ENCODE measurements around the gene HAGHL. TPM values are rescaled to one million over a fixed set of nuclear protein-coding genes. Genes with fewer than 3 reads are reported as not detected.

HAGHL gene
- total RNA-seq, 1 experiment from 2014 or later, result 23.3 TPM

GRCh38 chr16:727291-727977 lies 528 bp downstream of the HAGHL start:
- no peak for DNase-seq (ENCODE audit: low read depth, low spot score)
- in situ Hi-C loops (cut with HindIII; ENCODE audit: low pct_unique_long_range_greater_than_20kb, low sequenced_read_pairs), result no loop called here

- DNase-seq (ENCODE audit: low read depth, low spot score), result peak; percentile 91
- in situ Hi-C loops (cut with HindIII; ENCODE audit: low pct_unique_long_range_greater_than_20kb, low sequenced_read_pairs), result no loop called here
These were observed 1.4 kb downstream of the HAGHL start for GRCh38 chr16:728131-728889.

- in situ Hi-C loops (cut with HindIII; ENCODE audit: low pct_unique_long_range_greater_than_20kb, low sequenced_read_pairs), result no loop called here
- no peak for DNase-seq (ENCODE audit: low read depth, low spot score)
These were observed 2.2 kb downstream of the HAGHL start for GRCh38 chr16:728890-729744.

- in situ Hi-C loops (cut with HindIII; ENCODE audit: low pct_unique_long_range_greater_than_20kb, low sequenced_read_pairs), result no loop called here
- DNase-seq (ENCODE audit: low read depth, low spot score), result no peak
These were observed 3.1 kb downstream of the HAGHL start for GRCh38 chr16:729768-730665.

DNA sequence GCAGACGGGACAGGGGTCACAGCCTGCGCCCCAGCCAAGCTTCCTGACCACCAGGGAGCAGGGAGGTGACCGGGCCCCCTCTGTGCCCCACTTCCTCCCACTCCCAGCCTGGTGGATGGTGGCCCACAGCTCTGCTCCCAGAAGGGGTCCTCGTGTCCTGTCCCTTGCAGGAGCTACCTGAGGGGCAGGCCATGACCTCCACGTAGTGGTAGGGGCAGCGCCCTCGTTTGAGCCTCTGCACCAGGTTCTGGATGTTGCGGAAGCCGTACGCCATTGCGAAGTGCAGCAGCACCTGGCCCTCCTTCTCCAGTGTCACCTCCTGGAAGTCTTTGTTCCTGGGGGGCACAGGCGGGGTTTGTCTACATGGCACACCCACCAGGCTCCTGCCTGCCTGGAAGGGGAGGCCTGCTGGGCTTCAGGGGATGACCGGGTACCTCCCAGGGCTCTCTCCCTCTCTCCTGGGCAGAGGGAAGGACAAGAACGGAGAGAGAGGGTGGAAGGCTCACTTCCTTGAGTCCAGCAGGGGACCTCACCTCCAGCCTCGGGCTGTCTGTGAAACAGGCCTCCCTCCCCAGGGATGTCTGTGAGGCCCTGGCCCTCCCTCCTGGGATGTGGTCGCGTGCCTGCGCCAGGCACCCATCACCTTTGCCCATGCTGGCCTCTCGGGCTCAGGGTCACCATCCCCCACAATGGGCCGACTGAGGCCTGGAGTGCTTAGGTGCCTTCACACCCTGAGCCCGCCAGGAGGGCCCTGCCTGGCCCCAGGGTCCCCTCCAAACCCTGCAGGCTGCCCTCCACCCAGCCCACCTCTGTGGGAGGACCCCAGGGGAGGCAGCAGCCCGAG lies 4.0 kb downstream of the HAGHL start:
- in situ Hi-C loops (cut with HindIII; ENCODE audit: low pct_unique_long_range_greater_than_20kb, low sequenced_read_pairs), result no loop called here

GRCh38 chr16:732332-732731 lies 5.4 kb downstream of the HAGHL start:
- no peak for DNase-seq (ENCODE audit: low read depth, low spot score)
- in situ Hi-C loops (cut with HindIII; ENCODE audit: low pct_unique_long_range_greater_than_20kb, low sequenced_read_pairs), result no loop called here

More for the DNA sequence above, 4.0 kb downstream of the HAGHL start:
- no peak for DNase-seq (ENCODE audit: low read depth, low spot score)

GRCh38 chr16:732936-733335 lies 6.0 kb downstream of the HAGHL start:
- no peak for DNase-seq (ENCODE audit: low read depth, low spot score)
- in situ Hi-C loops (cut with HindIII; ENCODE audit: low pct_unique_long_range_greater_than_20kb, low sequenced_read_pairs), result no loop called here

- peak; percentile 49 for DNase-seq (ENCODE audit: low read depth, low spot score)
- in situ Hi-C loops (cut with HindIII; ENCODE audit: low pct_unique_long_range_greater_than_20kb, low sequenced_read_pairs), result no loop called here
These were observed 6.7 kb downstream of the HAGHL start for GRCh38 chr16:733382-734207.

- in situ Hi-C loops (cut with HindIII; ENCODE audit: low pct_unique_long_range_greater_than_20kb, low sequenced_read_pairs), result no loop called here
- no peak for DNase-seq (ENCODE audit: low read depth, low spot score)
These were observed 7.5 kb downstream of the HAGHL start for GRCh38 chr16:734208-734980.

- in situ Hi-C loops (cut with HindIII; ENCODE audit: low pct_unique_long_range_greater_than_20kb, low sequenced_read_pairs), result no loop called here
These were observed 8.3 kb downstream of the HAGHL start for GRCh38 chr16:734981-735881.

DNA sequence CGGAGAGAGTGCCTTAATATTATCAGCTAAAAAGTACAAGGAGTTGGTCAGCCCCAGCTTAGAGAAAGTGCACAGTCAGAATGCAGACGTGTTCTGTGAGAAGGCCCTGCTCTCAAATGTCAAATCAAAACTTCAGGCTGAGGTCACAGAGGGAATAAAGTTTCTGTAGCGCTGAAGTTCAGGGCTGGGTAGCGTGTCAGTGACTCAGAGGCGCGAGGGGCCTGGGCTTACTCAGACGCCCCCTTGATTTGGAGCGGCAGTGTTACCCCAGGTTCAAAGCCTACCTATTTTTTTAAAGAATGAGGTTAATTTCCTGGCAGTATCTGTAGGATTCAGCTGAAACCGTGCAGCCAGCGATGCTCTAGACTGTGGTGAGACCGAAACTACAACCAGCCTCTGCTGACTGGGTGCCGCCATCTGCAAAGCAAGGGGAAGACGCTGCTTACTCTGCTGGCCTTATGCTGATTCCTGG lies 9.1 kb downstream of the HAGHL start:
- no peak for DNase-seq (ENCODE audit: low read depth, low spot score)
- in situ Hi-C loops (cut with HindIII; ENCODE audit: low pct_unique_long_range_greater_than_20kb, low sequenced_read_pairs), result no loop called here

More at GRCh38 chr16:734981-735881, 8.3 kb downstream of the HAGHL start:
- DNase-seq (ENCODE audit: low read depth, low spot score), result no peak

DNA sequence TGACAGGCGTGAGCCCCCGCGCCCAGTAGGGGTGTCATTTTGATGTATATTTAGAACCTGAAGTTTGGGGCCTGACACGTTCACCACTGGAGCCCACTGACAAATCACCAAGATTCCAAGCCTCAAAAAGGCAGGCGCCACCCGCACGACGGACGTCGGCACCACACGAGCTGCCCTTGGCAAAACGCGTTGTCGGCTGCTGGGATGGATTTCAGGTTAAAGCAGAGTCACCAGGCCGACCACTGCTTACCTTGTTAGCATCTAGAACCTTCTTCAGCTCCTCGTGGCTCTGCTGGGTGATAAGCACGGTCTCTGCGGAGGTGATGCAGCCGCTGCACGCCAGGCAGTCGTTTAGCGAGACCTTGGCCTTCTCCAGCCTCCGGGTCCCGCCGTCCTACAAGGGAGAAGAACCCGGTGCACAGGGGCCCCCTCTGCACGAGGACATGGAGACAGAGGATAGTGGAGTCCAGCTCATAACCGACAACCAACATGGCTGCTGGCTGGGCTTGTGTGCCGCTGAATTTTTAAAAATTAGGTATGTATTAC lies 10.1 kb downstream of the HAGHL start:
- in situ Hi-C loops (cut with HindIII; ENCODE audit: low pct_unique_long_range_greater_than_20kb, low sequenced_read_pairs), result no loop called here
- no peak for DNase-seq (ENCODE audit: low read depth, low spot score)

DNA sequence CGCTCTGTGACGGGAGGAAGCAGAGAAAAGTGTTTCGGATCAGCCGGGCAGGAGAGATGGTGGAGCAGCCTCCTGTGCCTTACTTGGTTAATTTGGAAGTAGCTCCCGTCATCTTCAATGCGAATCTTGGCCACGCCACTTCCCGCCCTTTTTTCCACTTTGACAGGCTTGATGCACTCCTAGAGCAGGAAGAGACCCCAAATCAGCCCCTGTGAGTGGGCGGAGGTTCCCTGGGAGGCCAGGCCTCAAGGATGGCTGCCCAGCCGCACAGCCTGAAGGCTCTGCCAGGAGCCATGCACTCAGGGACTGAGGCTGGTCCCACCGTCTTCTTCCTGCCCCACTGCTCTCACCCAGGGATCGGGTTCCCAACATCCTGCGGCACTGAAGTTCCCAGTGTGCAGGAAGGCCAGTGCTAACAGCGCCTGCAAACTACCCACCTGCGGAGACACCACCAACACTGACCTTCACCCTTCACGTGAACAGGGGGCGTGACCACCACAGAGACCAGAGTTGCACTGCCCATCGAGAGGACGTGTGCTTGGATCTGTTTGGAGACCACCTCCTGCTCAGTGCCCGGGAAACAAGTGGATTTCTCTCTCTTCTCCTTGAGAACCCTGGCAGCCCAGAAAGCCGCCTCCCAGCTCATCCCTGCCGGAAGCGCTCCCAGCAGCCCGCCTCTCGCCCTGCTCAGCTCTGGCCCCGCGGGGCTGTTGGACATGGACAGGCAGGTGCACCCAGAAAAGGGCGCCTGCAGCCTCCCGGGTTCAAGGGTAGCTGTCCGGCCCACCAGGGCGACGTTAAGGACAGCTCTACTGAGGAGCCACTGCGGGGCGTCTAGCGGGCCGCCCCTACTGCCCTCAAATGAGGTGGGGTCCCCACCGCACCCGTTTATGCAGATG lies 12.9 kb downstream of the HAGHL start:
- no peak for DNase-seq (ENCODE audit: low read depth, low spot score)
- in situ Hi-C loops (cut with HindIII; ENCODE audit: low pct_unique_long_range_greater_than_20kb, low sequenced_read_pairs), result no loop called here
